ENCODE results near the gene TBL1XR1.

TBL1XR1 gene

DNA sequence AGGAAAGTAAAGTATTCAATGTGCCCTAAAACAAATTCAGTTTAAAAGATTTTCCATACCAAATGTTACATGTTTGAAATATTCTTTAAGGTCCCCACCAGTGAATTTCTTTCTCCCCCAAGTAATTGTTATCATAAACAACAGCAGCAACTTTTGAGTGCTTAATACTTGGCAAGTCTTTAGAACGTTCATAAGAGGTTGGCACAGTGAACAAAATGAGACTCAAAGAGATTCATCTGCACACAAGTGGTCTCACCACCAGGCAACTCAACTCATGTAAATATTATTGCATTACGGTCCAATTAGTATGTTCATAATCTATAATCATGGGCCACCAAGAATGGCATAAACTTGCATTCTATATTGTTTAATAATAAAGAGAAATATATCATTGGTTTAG, 98.7 kb downstream of the TBL1XR1 start:
- Histone ChIP-seq H3K27me3 (ENCODE audit: control insufficient read depth, insufficient read depth, low read length) (no peaks in the 10 kb centered on the region), H3K4me3 (ENCODE audit: low read depth, low read length) (no peak overlapping the region), H3K9me3 (ENCODE audit: control insufficient read depth, insufficient read depth, low read length) (no peaks in the 10 kb centered on the region), H3K9ac (ENCODE audit: low read depth, low read length) (no peak overlapping the region), H3K4me1 (ENCODE audit: control insufficient read depth, insufficient read depth, low read length) (no peaks in the 10 kb centered on the region), H3K36me3 (ENCODE audit: control insufficient read depth, insufficient read depth, low read length) (no peaks in the 10 kb centered on the region)

DNA sequence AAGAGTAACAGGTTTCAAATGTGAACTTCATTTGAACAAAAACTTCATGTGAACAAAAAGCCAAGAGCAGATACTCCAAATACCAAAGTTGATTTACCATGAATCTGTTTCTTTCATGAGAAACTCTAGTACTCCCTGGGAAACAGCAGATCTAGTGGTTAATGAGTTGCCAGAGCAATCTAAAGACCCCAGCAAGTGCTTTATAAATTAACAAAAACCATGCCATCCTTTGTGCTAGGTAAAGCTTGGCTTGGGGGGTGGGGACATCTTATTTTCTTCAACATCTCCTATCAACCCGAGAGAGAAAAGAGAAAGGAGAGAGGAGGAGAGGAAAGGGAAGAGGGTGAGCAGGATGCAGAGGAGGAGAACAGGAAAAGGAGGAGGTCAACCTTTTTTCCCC, 100.7 kb downstream of the TBL1XR1 start:
- Histone ChIP-seq H3K9ac (ENCODE audit: low read depth, low read length) (no peak overlapping the region), H3K36me3 (ENCODE audit: control insufficient read depth, insufficient read depth, low read length) (no peaks in the 10 kb centered on the region), H3K27me3 (ENCODE audit: control insufficient read depth, insufficient read depth, low read length) (no peaks in the 10 kb centered on the region), H3K9me3 (ENCODE audit: control insufficient read depth, insufficient read depth, low read length) (no peaks in the 10 kb centered on the region), H3K4me3 (ENCODE audit: low read depth, low read length) (no peak overlapping the region), H3K4me1 (ENCODE audit: control insufficient read depth, insufficient read depth, low read length) (no peaks in the 10 kb centered on the region)

DNA sequence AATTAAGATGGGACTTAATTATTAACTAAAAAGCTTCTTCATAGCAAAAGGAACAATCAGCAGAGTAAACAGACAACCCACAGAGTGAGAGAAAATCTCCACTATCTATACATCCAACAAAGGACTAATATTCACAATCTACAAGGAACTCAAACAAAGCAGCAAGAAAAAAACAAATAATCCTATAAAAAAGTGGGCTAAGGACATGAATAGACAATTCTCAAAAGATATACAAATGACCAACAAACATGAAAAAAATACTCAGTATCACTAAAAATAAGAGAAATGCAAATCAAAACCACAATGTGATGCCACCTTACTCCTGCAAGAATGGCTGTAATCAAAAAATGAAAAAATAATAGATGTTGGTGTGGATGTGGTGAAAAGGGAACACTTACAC, 103.3 kb downstream of the TBL1XR1 start:
- Histone ChIP-seq H3K4me3 (ENCODE audit: low read depth, low read length) (no peak overlapping the region), H3K36me3 (ENCODE audit: control insufficient read depth, insufficient read depth, low read length) (no peaks in the 10 kb centered on the region)

DNA sequence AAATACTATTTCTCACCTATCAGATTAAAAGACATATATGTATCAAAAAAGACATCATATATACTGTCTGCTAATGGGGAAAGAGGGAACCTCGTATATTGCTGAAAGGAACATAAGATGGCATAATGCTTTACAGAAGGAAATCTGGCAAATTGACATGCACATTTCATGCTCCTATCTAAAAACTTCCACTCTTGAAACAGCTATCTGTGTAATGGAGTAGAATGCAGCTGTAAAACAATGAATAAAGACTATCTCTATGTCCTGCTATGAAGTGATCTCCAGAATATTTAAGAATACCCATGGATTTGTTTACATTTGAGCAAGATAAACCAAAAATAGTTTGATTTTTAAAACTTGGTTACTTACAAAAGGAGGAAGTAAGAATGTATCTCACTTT, 107.4 kb downstream of the TBL1XR1 start:
- no peaks in the 10 kb centered on the region for H3K36me3 ChIP-seq (ENCODE audit: control insufficient read depth, insufficient read depth, low read length)
- H3K9me3 ChIP-seq (ENCODE audit: control insufficient read depth, insufficient read depth, low read length), result no peaks in the 10 kb centered on the region
- H3K9ac ChIP-seq (ENCODE audit: low read depth, low read length), result no peak overlapping the region
- H3K4me1 ChIP-seq (ENCODE audit: control insufficient read depth, insufficient read depth, low read length), result peaks cover 6% of the 10 kb centered on the region
- H3K4me3 ChIP-seq (ENCODE audit: low read depth, low read length), result no peak overlapping the region
- H3K27me3 ChIP-seq (ENCODE audit: control insufficient read depth, insufficient read depth, low read length), result no peaks in the 10 kb centered on the region

More for the DNA sequence above, 103.3 kb downstream of the TBL1XR1 start:
- no peaks in the 10 kb centered on the region for H3K27me3 ChIP-seq (ENCODE audit: control insufficient read depth, insufficient read depth, low read length)
- peaks cover 6% of the 10 kb centered on the region for H3K4me1 ChIP-seq (ENCODE audit: control insufficient read depth, insufficient read depth, low read length)
- no peak overlapping the region for H3K9ac ChIP-seq (ENCODE audit: low read depth, low read length)
- H3K9me3 ChIP-seq (ENCODE audit: control insufficient read depth, insufficient read depth, low read length), result no peaks in the 10 kb centered on the region

DNA sequence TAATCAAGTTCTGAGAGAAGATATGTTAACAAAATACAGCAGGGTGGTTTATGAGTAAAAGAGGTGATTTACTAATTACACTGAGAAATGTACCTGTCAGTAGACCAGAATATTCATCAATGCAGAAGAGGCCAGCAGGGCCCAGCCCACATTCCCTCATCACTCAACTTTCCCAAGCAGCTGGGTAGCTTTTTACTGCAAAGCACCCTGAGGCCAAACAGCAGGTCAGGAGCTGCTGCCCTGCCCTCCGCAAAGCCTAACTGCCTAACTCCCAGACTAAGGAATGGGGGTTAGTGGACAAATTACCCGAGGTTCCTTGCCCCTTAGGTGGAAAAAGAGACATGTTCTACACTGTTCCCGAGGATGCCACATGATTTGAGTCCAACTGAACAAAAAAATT, 108.2 kb downstream of the TBL1XR1 start:
- no peaks in the 10 kb centered on the region for H3K36me3 ChIP-seq (ENCODE audit: control insufficient read depth, insufficient read depth, low read length)

DNA sequence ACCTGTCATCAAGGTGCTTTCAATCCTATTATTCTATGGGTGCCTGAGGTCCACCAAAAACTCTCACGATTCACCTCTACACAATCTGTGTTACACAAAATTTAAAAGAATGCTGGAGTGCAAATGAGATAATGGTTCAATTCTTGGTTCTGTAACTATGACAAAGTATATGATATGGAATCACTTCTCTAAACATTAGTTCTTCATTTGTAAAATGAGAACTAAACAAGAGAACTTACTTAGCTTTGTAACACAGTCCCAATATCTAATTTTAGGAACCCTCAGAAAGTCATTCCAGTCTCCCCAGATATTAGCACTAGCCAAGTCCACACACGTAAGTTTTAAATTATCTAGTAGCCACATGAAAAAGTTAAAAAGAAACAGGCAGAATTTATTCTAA, 111.5 kb downstream of the TBL1XR1 start:
- H3K27me3 ChIP-seq (ENCODE audit: control insufficient read depth, insufficient read depth, low read length), result no peaks in the 10 kb centered on the region
- H3K36me3 ChIP-seq (ENCODE audit: control insufficient read depth, insufficient read depth, low read length), result no peaks in the 10 kb centered on the region
- H3K9ac ChIP-seq (ENCODE audit: low read depth, low read length), result no peak overlapping the region
- H3K4me1 ChIP-seq (ENCODE audit: control insufficient read depth, insufficient read depth, low read length), result peaks cover 6% of the 10 kb centered on the region
- H3K9me3 ChIP-seq (ENCODE audit: control insufficient read depth, insufficient read depth, low read length), result no peaks in the 10 kb centered on the region
- H3K4me3 ChIP-seq (ENCODE audit: low read depth, low read length), result no peak overlapping the region

More for the DNA sequence above, 108.2 kb downstream of the TBL1XR1 start:
- Histone ChIP-seq H3K27me3 (ENCODE audit: control insufficient read depth, insufficient read depth, low read length) (no peaks in the 10 kb centered on the region), H3K9me3 (ENCODE audit: control insufficient read depth, insufficient read depth, low read length) (no peaks in the 10 kb centered on the region), H3K4me1 (ENCODE audit: control insufficient read depth, insufficient read depth, low read length) (peaks cover 6% of the 10 kb centered on the region), H3K9ac (ENCODE audit: low read depth, low read length) (no peak overlapping the region), H3K4me3 (ENCODE audit: low read depth, low read length) (no peak overlapping the region)

DNA sequence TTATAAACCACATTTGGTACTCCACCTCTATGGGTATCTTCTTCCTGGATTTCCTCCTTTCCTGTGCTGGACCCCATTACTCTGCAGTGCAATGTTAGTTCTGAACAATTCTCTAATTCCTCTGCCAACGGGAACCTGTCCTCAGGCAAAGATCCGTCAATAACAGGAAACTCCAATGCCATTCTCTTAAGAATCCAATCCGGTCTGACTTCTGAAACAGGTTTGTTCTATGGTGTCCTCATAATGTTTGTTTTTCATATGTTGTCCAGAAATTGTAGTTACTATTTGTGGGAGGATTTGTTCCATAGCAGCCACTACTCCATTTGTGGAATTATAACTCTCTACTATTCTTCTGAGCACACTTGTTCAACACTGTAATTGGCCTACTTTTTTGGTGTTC, 112.7 kb downstream of the TBL1XR1 start:
- Histone ChIP-seq H3K36me3 (ENCODE audit: control insufficient read depth, insufficient read depth, low read length) (no peaks in the 10 kb centered on the region), H3K9me3 (ENCODE audit: control insufficient read depth, insufficient read depth, low read length) (no peaks in the 10 kb centered on the region), H3K4me3 (ENCODE audit: low read depth, low read length) (no peak overlapping the region), H3K27me3 (ENCODE audit: control insufficient read depth, insufficient read depth, low read length) (no peaks in the 10 kb centered on the region), H3K4me1 (ENCODE audit: control insufficient read depth, insufficient read depth, low read length) (peaks cover 4% of the 10 kb centered on the region), H3K9ac (ENCODE audit: low read depth, low read length) (no peak overlapping the region)

DNA sequence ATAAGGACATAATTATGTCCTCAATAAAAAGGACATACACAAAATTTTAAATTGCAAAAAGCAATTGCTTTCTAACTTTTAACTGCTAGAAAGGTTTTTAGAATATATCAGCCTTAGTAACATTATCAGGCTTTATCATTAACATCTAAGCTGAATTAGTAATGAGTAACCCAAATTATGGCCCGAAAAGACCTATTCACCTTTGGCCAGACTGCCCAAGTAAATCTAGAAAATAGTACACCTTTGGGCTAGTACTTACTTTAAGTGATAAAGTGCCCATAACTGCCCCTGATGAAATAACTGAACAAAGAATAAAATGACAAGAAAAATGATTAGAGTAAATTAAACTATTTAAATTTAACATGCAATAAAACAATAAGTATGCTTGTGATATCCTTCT, 117.2 kb downstream of the TBL1XR1 start:
- Histone ChIP-seq H3K36me3 (ENCODE audit: control insufficient read depth, insufficient read depth, low read length) (no peaks in the 10 kb centered on the region), H3K4me3 (ENCODE audit: low read depth, low read length) (no peak overlapping the region), H3K27me3 (ENCODE audit: control insufficient read depth, insufficient read depth, low read length) (no peaks in the 10 kb centered on the region), H3K9ac (ENCODE audit: low read depth, low read length) (no peak overlapping the region), H3K9me3 (ENCODE audit: control insufficient read depth, insufficient read depth, low read length) (no peaks in the 10 kb centered on the region), H3K4me1 (ENCODE audit: control insufficient read depth, insufficient read depth, low read length) (peaks cover 5% of the 10 kb centered on the region)

DNA sequence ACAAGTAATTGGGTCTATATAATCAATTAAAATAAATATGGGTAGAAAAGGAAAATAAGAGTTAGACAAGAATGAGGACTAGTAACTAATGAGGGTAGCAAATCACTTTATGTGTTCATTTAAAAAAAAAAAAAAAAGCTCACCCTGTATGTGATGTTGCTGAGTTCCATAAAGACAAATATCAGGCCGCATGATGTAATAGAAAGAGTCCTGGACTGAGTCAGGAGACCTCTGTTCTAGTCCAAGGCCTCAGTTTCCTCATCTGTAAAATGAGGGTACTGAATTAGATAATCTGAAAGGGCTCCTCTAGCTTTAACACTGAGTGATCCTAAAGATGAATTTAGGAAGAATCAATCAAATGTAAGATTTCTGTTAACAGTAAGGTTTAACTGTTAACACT, 117.6 kb downstream of the TBL1XR1 start:
- H3K27me3 ChIP-seq (ENCODE audit: control insufficient read depth, insufficient read depth, low read length), result no peaks in the 10 kb centered on the region
- H3K4me1 ChIP-seq (ENCODE audit: control insufficient read depth, insufficient read depth, low read length), result peaks cover 10% of the 10 kb centered on the region
- H3K9ac ChIP-seq (ENCODE audit: low read depth, low read length), result no peak overlapping the region
- no peak overlapping the region for H3K4me3 ChIP-seq (ENCODE audit: low read depth, low read length)
- no peaks in the 10 kb centered on the region for H3K9me3 ChIP-seq (ENCODE audit: control insufficient read depth, insufficient read depth, low read length)
- no peaks in the 10 kb centered on the region for H3K36me3 ChIP-seq (ENCODE audit: control insufficient read depth, insufficient read depth, low read length)

DNA sequence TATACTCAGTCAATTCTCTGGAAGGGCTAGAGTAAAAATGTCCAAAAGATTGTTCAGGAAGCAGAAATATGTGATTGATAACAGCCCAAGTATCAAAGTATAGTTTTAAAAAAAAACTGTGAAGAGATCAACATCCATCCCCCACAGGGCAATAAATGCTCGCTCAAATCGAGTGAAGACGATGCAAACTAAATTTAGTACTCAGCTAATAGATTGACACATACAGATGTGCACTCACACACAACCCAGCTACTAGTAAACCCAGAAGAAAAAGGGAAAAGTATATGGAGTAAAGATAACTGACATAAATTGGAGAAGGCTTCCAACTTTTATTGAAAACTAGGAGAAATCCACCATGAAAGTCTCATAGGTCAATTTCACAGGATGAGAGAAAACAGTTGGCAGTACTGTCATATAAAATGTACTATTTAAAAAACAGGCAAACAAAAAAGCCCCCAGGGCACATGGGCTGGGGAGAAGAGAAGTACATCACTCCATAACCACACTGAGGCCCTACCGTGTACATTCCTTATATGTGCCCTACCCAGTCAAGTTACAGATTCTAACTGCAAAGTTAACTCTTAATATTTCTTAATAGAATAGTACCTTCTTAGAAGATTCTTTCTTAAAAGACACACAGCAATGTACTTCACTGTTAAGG, 125.7 kb downstream of the TBL1XR1 start:
- no peaks in the 10 kb centered on the region for H3K36me3 ChIP-seq (ENCODE audit: control insufficient read depth, insufficient read depth, low read length)
- peaks cover 16% of the 10 kb centered on the region for H3K4me1 ChIP-seq (ENCODE audit: control insufficient read depth, insufficient read depth, low read length)
- no peaks in the 10 kb centered on the region for H3K27me3 ChIP-seq (ENCODE audit: control insufficient read depth, insufficient read depth, low read length)
- H3K9ac ChIP-seq (ENCODE audit: low read depth, low read length), result no peak overlapping the region
- no peaks in the 10 kb centered on the region for H3K9me3 ChIP-seq (ENCODE audit: control insufficient read depth, insufficient read depth, low read length)
- no peak overlapping the region for H3K4me3 ChIP-seq (ENCODE audit: low read depth, low read length)

DNA sequence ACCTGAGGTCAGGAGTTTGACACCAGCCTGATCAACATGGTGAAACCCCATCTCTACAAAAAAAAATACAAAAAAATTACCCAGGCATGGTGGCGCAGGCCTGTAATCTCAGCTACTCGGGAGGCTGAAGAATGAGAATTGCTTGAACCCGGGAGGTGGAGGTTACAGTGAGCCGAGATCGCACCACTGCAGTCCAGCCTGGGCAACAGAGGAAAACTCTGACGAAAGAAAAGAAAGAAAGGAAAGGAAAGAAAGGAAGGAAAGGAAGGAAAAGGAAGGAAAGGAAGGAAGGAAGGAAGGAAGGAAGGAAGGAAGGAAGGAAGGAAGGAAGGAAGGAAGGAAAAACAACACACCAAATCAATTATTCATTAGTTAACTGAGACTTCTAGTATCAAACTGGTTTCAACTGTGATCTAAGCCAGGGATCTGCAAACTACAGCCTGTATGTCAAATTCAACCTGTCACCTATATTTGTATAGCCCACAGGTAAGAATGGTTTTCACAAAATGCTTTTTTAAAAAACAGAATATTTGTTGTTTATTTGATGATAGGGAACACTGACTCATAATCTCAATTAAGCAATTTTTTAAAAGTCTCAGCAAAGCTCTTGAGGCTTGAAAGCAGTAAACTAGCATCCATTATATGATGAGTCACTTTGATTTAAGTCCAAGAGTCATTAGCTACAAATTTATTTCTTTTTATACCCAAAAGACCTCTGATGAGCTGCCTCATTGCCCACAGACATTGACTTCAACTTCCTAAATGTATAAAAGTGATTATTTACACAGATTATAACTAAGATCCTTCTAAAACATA, 127.6 kb downstream of the TBL1XR1 start:
- H3K36me3 ChIP-seq (ENCODE audit: control insufficient read depth, insufficient read depth, low read length), result no peaks in the 10 kb centered on the region
- H3K9ac ChIP-seq (ENCODE audit: low read depth, low read length), result no peak overlapping the region
- no peak overlapping the region for H3K4me3 ChIP-seq (ENCODE audit: low read depth, low read length)
- H3K9me3 ChIP-seq (ENCODE audit: control insufficient read depth, insufficient read depth, low read length), result no peaks in the 10 kb centered on the region
- H3K4me1 ChIP-seq (ENCODE audit: control insufficient read depth, insufficient read depth, low read length), result peaks cover 7% of the 10 kb centered on the region
- H3K27me3 ChIP-seq (ENCODE audit: control insufficient read depth, insufficient read depth, low read length), result no peaks in the 10 kb centered on the region

DNA sequence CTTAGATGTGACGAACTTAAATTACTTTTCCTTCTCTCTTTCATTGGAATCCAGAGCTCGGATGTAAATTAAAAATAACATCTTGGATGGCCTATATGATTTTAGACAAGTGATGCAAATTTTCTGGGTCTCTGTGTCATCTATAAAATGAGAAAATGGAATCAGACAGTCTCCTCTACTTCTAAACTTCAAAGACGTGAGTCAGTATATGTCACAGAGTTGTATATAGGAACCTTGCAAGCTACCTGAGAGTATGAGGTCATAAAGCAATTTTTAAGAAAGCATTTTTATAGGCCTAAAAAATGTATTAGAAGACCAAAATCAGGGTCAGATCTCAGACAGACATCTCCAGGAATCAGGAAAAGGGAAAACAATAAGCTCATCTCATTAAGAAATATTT, 128.3 kb downstream of the TBL1XR1 start:
- Histone ChIP-seq H3K36me3 (ENCODE audit: control insufficient read depth, insufficient read depth, low read length) (no peaks in the 10 kb centered on the region), H3K4me3 (ENCODE audit: low read depth, low read length) (no peak overlapping the region), H3K4me1 (ENCODE audit: control insufficient read depth, insufficient read depth, low read length) (peaks cover under 1% of the 10 kb centered on the region), H3K9ac (ENCODE audit: low read depth, low read length) (no peak overlapping the region), H3K9me3 (ENCODE audit: control insufficient read depth, insufficient read depth, low read length) (no peaks in the 10 kb centered on the region), H3K27me3 (ENCODE audit: control insufficient read depth, insufficient read depth, low read length) (no peaks in the 10 kb centered on the region)

All from iPS-15b (cell line).